HG03175 (cell line): ENCODE results near the gene ASB6.

ENCODE experiments used
- ATAC-seq: cut with Tn5 transposase; IDR thresholded peaks from one replicate; pipeline ENCODE4 v1.9.1; 2021; ENCODE audit warnings: mild to moderate bottlenecking, moderate library complexity; ENCODE audit not compliant: unreplicated experiment

The ASB6 gene

GRCh38 chr9:129641750-129642585, at the start of gene ASB6:
Gene ASB6 (minus strand): TSS chr9:129642151. CDS start chr9:129641999, 152 bp downstream.
- peak; percentile 88 for ATAC-seq

GRCh38 chr9:129688285-129689043, 46.5 kb upstream of the ASB6 start:
- ATAC-seq: no peak

- no peak for ATAC-seq
These were observed 45.4 kb upstream of the ASB6 start for GRCh38 chr9:129687391-129687790.

GRCh38 chr9:129686736-129687135, 44.8 kb upstream of the ASB6 start:
- no peak for ATAC-seq

- ATAC-seq: no peak
These were observed 43.9 kb upstream of the ASB6 start for GRCh38 chr9:129685933-129686259.

GRCh38 chr9:129685220-129685932, 43.4 kb upstream of the ASB6 start:
- no peak for ATAC-seq

GRCh38 chr9:129682381-129682780, 40.4 kb upstream of the ASB6 start:
- no peak for ATAC-seq

- no peak for ATAC-seq
These were observed 40.0 kb upstream of the ASB6 start for GRCh38 chr9:129681924-129682323.

GRCh38 chr9:129679537-129679936, 37.6 kb upstream of the ASB6 start:
- no peak for ATAC-seq

- ATAC-seq: no peak
These were observed 36.9 kb upstream of the ASB6 start for GRCh38 chr9:129678844-129679243.

GRCh38 chr9:129677456-129677855, 35.5 kb upstream of the ASB6 start:
- no peak for ATAC-seq

GRCh38 chr9:129676975-129677374, 35.0 kb upstream of the ASB6 start:
- ATAC-seq: no peak

GRCh38 chr9:129676287-129676686, 34.3 kb upstream of the ASB6 start:
- no peak for ATAC-seq

GRCh38 chr9:129675620-129676019, 33.7 kb upstream of the ASB6 start:
- ATAC-seq: no peak

- no peak for ATAC-seq
These were observed 32.3 kb upstream of the ASB6 start for GRCh38 chr9:129674229-129674628.

GRCh38 chr9:129673602-129674001, 31.7 kb upstream of the ASB6 start:
- ATAC-seq: no peak

- no peak for ATAC-seq
These were observed 30.8 kb upstream of the ASB6 start for GRCh38 chr9:129672702-129673101.

- ATAC-seq: no peak
These were observed 29.6 kb upstream of the ASB6 start for GRCh38 chr9:129671519-129671918.

- ATAC-seq: no peak
These were observed 29.1 kb upstream of the ASB6 start for GRCh38 chr9:129671065-129671464.

GRCh38 chr9:129669946-129670345, 28.0 kb upstream of the ASB6 start:
- ATAC-seq: no peak

- ATAC-seq: no peak
These were observed 27.3 kb upstream of the ASB6 start for GRCh38 chr9:129669141-129669718.
